ENCODE measurements around the gene EPB41L5.

- TF ChIP-seq EZH2 (IDR thresholded peaks at IDR 0.05; ENCODE audit: borderline replicate concordance) (no peak), CTCF (IDR thresholded peaks at IDR 0.05; ENCODE audit: poor library complexity) (peak; percentile 44)
Observed at GRCh38 chr2:120109186-120110061, 96.5 kb downstream of the EPB41L5 start.

All from hepatocyte (in vitro differentiated cells).